DND-41 (cell line): ENCODE data around the gene SERGEF.
"Not testable (repeated sequence)": the region's sequence is repeated elsewhere in the genome, so short reads cannot be mapped to it uniquely, and the experiment has no call there.

Experiments used
- ATAC-seq: fragments of 200-7000 bp; cut with Tn5 transposase; 3 replicates; pipeline ENCODE4 v1.9.1; 2021; ENCODE audit warnings: low read depth; ENCODE audit not compliant: insufficient read depth
- DNase-seq: peaks from one replicate; pipeline ENCODE4 v3.0.0-alpha.2; 2020
- H2AFZ ChIP-seq: 2 replicates; pipeline ENCODE4 v1.6.0; 2012; ENCODE audit warnings: low read depth, low read length
- H3K27ac ChIP-seq: 2 replicates; pipeline ENCODE4 v1.5.1; 2012; ENCODE audit warnings: low read length, inconsistent platforms
- H3K27me3 ChIP-seq: fragments of 200-600 bp; sonication (generic); 2 replicates; pipeline ENCODE4 v1.6.0; 2012; ENCODE audit warnings: low read length, mild to moderate bottlenecking, inconsistent platforms; ENCODE audit not compliant: insufficient read depth, poor library complexity
- H3K36me3 ChIP-seq: 2 replicates; pipeline ENCODE4 v1.5.1; 2012; ENCODE audit warnings: low read length, inconsistent platforms; ENCODE audit not compliant: insufficient read depth
- H3K4me1 ChIP-seq: 2 replicates; pipeline ENCODE4 v1.5.1; 2012; ENCODE audit warnings: mild to moderate bottlenecking, low read length; ENCODE audit not compliant: insufficient read depth
- H3K4me2 ChIP-seq: 2 replicates; pipeline ENCODE4 v1.6.0; 2012; ENCODE audit warnings: mild to moderate bottlenecking, moderate library complexity, low read length, inconsistent platforms; ENCODE audit not compliant: insufficient read depth
- H3K4me3 ChIP-seq, 2 experiments: fragments of 200-600 bp in 1 of 2; shearing (Covaris generic) in 1 of 2; 2 replicates each; pipeline ENCODE4 v1.5.1; 2012 to 2016; ENCODE audit warnings: inconsistent platforms in 2 of 2, low read length in 2 of 2, mild to moderate bottlenecking in 2 of 2, low read depth in 1 of 2, moderate library complexity in 1 of 2
- H3K79me2 ChIP-seq: 2 replicates; pipeline ENCODE4 v1.6.0; 2012; ENCODE audit warnings: low read length, inconsistent platforms; ENCODE audit not compliant: insufficient read depth
- H3K9ac ChIP-seq: 2 replicates; pipeline ENCODE4 v1.6.0; 2012; ENCODE audit warnings: low read depth, mild to moderate bottlenecking, inconsistent platforms, low read length, moderate library complexity
- H3K9me3 ChIP-seq: 2 replicates; pipeline ENCODE4 v1.5.1; 2012; ENCODE audit warnings: low read length, moderate library complexity, mild to moderate bottlenecking, inconsistent platforms; ENCODE audit not compliant: insufficient read depth, severe bottlenecking
- H4K20me1 ChIP-seq: 2 replicates; pipeline ENCODE4 v1.6.0; 2012; ENCODE audit warnings: low read length; ENCODE audit not compliant: insufficient read depth
- EZH2 ChIP-seq: IDR thresholded peaks from 3 replicates; pipeline ENCODE4 v1.6.1; 2012; ENCODE audit warnings: borderline replicate concordance, low read depth, mild to moderate bottlenecking, moderate library complexity, low read length, inconsistent platforms; ENCODE audit not compliant: severe bottlenecking
- TF ChIP-seq, protein P1 (sequence below): IDR thresholded peaks from 2 replicates; pipeline ENCODE4 v1.5.1; 2012; ENCODE audit warnings: borderline replicate concordance, low read length, moderate library complexity, mild to moderate bottlenecking; ENCODE audit not compliant: poor library complexity, severe bottlenecking; ENCODE audit errors: extremely low read depth

Gene SERGEF

DNA sequence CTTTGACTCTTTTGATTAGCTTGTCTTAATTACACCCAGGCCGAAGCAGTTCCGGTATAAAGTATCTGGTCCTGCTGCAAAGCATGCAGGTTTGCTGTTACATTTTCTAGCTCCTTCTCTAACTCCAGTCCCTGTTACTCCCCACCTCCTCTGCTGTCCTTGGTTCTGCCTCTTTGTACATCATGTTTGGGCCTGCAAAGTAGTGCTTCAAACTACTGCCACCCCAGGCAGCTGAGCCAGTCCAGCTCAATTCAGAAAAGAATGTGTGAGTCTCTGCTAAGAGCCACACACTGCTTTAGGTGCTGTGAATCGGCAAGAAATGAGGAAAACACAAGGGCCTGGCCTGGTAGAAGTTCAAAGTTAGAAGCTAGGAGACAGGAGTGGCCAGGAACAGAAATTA lies 136.0 kb downstream of the SERGEF start:
- Histone ChIP-seq H3K36me3 (peaks cover 7% of the 10 kb centered on the region; the same call in 1 of the 2 replicates), H2AFZ (no peak overlapping the region), H3K4me3 (no peak overlapping the region), H3K27ac (no peak overlapping the region), H3K79me2 (no peaks in the 10 kb centered on the region), H3K4me2 (no peak overlapping the region), H3K9me3 (no peaks in the 10 kb centered on the region), H4K20me1 (no peaks in the 10 kb centered on the region), H3K4me1 (no peaks in the 10 kb centered on the region), H3K9ac (no peak overlapping the region), H3K27me3 (no peaks in the 10 kb centered on the region)
- ATAC-seq (no peak), DNase-seq (no peak)
- TF ChIP-seq, protein P1, sequence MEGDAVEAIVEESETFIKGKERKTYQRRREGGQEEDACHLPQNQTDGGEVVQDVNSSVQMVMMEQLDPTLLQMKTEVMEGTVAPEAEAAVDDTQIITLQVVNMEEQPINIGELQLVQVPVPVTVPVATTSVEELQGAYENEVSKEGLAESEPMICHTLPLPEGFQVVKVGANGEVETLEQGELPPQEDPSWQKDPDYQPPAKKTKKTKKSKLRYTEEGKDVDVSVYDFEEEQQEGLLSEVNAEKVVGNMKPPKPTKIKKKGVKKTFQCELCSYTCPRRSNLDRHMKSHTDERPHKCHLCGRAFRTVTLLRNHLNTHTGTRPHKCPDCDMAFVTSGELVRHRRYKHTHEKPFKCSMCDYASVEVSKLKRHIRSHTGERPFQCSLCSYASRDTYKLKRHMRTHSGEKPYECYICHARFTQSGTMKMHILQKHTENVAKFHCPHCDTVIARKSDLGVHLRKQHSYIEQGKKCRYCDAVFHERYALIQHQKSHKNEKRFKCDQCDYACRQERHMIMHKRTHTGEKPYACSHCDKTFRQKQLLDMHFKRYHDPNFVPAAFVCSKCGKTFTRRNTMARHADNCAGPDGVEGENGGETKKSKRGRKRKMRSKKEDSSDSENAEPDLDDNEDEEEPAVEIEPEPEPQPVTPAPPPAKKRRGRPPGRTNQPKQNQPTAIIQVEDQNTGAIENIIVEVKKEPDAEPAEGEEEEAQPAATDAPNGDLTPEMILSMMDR: no peak

DNA sequence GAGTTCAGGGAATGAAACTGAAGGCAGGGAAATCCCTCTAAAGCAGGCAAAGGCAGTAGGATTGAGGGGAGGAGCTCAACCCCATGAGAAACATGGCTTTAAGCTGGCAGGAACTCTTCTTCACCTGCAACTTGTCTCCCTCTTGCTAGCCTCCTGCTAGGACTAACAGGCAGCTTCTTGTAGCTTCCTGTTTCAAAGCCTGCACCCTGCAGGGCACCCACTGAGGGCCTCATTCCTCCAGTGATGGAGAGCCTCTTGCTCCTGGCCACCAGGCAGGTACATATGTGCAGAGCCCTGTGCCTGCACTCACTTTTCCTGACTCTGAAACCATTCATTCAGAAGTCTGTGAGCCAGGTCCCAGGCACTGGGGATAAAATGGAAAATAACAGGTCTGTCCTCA lies 137.0 kb downstream of the SERGEF start:
- no peak overlapping the region for H2AFZ ChIP-seq
- no peaks in the 10 kb centered on the region for H3K9me3 ChIP-seq
- no peaks in the 10 kb centered on the region for H3K27me3 ChIP-seq
- H3K4me3 ChIP-seq: no peak overlapping the region
- DNase-seq (no peak), ATAC-seq (no peak)
- H4K20me1 ChIP-seq: no peaks in the 10 kb centered on the region
- no peak overlapping the region for H3K27ac ChIP-seq
- H3K36me3 ChIP-seq: peaks cover 7% of the 10 kb centered on the region; the same call in 1 of the 2 replicates
- H3K79me2 ChIP-seq: no peaks in the 10 kb centered on the region
- no peak overlapping the region for H3K9ac ChIP-seq
- TF ChIP-seq, protein P1: no peak
- TF ChIP-seq EZH2: no peak
- H3K4me2 ChIP-seq: no peak overlapping the region
- no peaks in the 10 kb centered on the region for H3K4me1 ChIP-seq

DNA sequence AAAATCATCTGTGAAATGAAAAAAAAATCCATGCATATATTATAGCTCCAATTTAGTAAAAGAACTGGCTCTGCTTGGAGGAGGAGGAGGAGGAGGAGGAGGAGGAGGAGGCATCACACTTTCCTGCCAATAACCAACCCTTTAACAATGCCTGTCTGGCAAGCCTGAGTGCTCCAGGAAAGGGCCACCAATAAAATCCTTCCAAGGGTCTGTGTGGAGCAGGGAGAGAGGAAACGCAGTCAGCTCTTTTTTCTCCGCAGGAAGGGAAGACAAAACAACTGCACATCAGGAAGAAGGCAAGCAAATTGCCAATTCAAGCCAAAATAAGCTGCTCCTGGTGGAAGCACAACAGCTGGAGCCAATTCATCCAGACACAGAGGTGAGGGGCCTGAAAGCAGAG lies 139.3 kb downstream of the SERGEF start:
- H3K27ac ChIP-seq: no peak overlapping the region
- no peak overlapping the region for H3K4me2 ChIP-seq
- H3K9ac ChIP-seq: no peak overlapping the region
- TF ChIP-seq, protein P1: no peak
- TF ChIP-seq EZH2: no peak
- H2AFZ ChIP-seq: no peak overlapping the region
- H3K79me2 ChIP-seq: no peaks in the 10 kb centered on the region
- H3K9me3 ChIP-seq: peaks cover 7% of the 10 kb centered on the region
- no peaks in the 10 kb centered on the region for H3K4me1 ChIP-seq
- ATAC-seq (no peak), DNase-seq (no peak)
- H4K20me1 ChIP-seq: no peaks in the 10 kb centered on the region
- H3K27me3 ChIP-seq: no peaks in the 10 kb centered on the region
- H3K36me3 ChIP-seq: peaks cover 10% of the 10 kb centered on the region; the same call in 1 of the 2 replicates
- no peak overlapping the region for H3K4me3 ChIP-seq

DNA sequence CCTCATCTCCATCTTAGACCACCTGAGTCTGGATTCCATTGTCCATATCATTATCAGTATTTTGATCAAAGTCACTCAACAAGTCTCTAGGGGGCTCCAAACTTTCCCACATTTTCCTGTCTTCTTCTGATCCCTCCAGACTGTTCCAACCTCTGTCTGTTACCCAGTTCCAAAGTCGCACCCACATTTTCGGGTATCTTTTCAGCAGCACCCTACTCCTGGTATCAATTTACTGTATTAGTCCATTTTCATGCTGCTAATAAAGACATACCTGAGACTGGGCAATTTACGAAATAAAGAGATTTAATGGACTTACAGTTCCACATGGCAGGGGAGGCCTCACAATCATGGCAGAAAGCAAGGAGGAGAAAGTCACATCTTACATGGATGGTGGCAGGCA lies 144.4 kb downstream of the SERGEF start:
- H3K4me2 ChIP-seq, DNase-seq, H4K20me1 ChIP-seq, H3K4me1 ChIP-seq, H3K9me3 ChIP-seq, H3K27me3 ChIP-seq, H3K79me2 ChIP-seq, H3K27ac ChIP-seq, H3K36me3 ChIP-seq, H2AFZ ChIP-seq, H3K9ac ChIP-seq, H3K4me3 ChIP-seq, ATAC-seq: not testable (repeated sequence)
